Vein endothelial cell (primary cell): Measurements from ENCODE around the gene GTF2A2. TPM values are rescaled to one million over a fixed set of nuclear protein-coding genes. Genes with fewer than 3 reads are reported as not detected.

ENCODE experiments used
- total RNA-seq: library from RNA; depleted of rRNA; stranded (reverse); fragments of >200 nt; gene quantifications from 2 replicates; pipeline ENCODE4 v1.2.3, GENCODE V29; 2012

Gene GTF2A2
- 45.9 and 56.8 TPM in 2 replicates for total RNA-seq

GRCh38 chr15:59656897-59657634 is at the start of gene GTF2A2:
Gene GTF2A2, minus strand, starts transcription at chr15:59657515. Its CDS starts 5,238 bp downstream, at chr15:59652277.

GRCh38 chr15:59688782-59689625 is 31.7 kb upstream of the GTF2A2 start, which contains the start of gene BNIP2:
Gene BNIP2, minus strand, starts transcription at chr15:59689320. Its CDS starts 6,863 bp downstream, at chr15:59682457.

DNA sequence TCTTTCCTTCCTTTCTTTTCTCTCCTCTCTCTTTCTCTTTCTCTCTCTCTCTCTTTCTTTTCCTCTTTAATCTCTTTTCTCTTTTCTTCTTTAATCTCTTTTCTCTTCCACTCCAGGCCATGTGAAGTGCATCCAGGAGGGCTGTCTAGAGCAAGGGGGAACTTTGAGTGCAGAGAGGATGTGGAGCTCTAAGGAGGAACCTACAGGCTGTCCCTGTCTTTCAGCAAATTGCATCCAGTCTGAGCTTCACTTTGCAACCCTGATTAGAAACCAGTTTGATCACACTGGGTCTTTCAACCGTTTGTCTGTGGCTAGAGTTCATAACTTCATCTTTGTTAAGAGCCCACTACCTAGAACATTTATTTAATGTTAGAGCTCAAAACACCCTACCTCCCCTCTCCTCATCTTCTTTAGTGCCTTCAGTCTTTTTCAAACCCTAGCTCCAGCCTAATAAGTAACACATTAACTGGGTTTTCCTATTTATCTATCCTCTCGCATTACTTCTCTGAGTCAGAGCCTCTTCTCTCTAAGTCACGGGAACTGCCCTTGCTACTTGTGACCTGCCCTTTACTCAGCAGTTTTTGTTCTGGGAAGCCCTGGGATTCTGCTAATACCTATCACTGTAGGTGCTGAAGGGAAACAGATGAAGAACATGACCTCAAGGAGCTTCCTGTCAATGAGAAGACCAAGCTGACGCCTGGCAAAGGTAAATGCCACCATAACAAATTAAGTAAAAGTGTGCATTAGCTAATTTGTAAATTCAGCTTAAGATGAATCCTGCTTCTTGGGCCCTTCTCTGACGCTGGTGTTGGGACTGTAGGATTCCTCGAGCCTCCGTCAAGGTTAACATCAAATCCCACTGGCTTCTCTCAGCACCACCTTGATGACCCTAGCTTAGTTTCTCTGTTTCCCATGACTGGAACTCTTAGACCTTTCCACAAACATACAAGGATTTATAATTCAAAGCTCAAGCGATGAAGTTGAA is 45.7 kb downstream of the GTF2A2 start, which contains the start of gene GCNT3:
Gene GCNT3, plus strand, starts transcription at position 508 of the 985 bp plus-strand sequence. CDS start 6,456 bp downstream, outside the sequence.

Other genes starting within 250 kb of the GTF2A2 start
- gene FAM81A, start 219.3 kb downstream of the GTF2A2 start, total RNA-seq = 0.19 TPM in 1 of 2 replicates, not detected in the other
- gene GCNT3, start 45.7 kb downstream of the GTF2A2 start, total RNA-seq = not detected in 2 replicates
- gene BNIP2, start 31.8 kb upstream of the GTF2A2 start, total RNA-seq = 172 and 202 TPM in 2 replicates